HG03558 (cell line): ENCODE measurements around the gene SCGB1C2.
"Not testable (repeated sequence)": the region's sequence is repeated elsewhere in the genome, so short reads cannot be mapped to it uniquely, and the experiment has no call there.

Source experiments
- ATAC-seq: cut with Tn5 transposase; IDR thresholded peaks from one replicate; pipeline ENCODE4 v1.9.1; 2021; ENCODE audit warnings: moderate number of reproducible peaks; ENCODE audit not compliant: unreplicated experiment; ENCODE audit errors: extremely low read depth

Gene SCGB1C2

DNA sequence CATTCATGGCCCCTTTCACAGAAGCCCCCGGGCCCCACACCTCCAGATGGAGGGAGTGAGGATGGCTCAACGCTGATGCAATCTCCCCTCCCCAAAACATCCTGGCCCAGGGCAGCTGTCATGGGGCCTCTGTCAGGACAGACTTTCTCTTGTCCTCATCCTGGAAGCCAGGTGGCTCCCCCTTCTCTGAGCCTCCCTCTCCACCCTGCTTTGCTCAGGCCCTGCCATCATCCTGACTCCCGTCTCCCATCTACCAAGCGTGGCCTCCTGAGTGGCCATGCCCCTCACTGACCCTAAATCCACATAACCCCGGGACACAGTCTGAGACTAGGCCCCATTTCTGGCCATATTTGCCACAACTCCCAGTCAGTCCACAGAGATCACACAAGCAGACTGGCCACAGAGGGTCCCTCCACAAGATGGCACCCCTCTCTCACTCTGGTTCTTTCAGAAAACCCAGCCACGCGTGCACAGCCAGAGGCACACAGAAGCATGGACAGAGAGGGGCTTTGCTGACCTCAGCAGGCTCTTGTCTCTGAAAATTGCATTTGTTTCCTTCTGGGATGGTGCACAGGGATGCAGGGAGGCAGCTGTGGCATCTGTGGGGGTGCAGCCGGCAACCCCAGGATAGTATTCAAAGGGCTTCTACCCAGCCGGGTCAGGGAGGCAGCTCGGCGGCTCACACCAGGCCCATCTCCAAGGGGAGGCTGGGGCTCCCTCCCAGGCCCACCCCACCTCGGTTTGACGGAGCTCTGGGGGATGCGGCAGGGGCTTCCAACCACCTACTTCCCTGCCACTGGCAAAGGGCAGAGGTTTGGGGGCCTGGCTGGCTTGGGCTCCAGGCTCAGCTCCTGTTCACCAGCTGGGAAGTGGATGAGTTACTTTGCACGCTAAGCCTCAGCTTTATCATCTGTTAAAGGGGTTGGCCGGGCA, 27.2 kb downstream of the SCGB1C2 start:
- no peak for ATAC-seq

DNA sequence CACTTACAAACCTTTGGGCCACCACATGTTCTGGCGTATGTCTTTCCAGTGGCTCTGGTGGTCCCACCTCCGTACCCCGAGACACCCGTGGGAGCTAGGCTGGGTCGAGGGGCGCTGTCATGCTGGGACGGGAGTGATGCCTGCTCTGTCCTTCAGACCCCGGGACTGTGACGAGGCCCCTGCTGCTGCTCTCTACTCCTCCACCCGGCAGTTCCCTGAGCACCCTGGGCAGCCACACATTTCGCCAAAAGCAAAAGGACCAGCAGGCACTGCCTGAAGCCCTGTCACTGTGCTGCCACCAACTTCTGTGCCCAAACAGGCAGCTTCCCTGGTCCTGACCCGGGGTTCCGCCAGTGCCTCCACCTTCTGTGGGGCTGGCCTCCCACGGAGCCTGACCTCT, 28.6 kb downstream of the SCGB1C2 start:
- ATAC-seq: no peak

DNA sequence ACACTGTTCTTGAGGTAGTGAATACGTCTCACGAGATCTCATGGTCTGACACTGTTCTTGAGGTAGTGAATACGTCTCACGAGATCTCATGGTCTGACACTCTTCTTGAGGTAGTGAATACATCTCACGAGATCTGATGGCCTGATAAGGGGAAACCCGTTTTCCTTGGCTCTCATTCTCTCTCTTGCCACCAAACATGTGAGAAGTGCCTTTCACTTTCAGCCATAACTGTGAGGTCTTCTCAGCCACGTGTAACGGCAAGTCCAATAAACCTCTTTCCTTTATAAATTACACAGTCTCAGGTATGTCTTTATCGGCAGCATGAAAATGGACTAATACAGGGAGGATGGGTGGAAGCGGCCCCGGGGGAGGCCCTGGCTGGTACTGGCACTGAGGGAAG, 31.2 kb downstream of the SCGB1C2 start:
- not testable (repeated sequence) for ATAC-seq

DNA sequence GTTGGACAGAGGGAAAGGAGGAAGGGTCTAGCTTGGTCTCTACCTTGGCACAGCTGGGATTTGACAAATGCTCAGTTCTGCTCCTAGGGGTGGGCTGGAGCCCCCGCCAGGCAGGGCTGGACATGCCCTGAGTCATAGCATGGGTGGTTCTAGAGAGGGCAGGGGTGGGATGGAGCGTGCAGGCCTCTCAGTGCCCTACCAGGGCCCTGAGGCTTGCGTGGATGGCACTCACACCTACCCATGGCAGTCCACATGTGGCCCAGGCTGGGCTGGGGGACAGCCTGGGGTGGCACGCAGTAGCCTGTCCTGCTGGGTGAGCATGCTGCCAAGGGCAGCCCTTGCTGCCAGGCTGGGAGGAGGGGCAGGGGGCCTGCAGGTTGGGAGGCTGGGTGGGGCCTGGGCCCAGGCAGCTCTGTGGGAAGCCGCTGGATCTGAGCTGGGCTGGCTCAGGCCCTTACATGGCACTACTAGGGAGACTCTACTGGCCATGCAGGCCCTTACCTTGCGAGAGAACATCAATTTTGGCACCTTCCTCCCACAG, 32.8 kb downstream of the SCGB1C2 start:
- ATAC-seq: no peak

DNA sequence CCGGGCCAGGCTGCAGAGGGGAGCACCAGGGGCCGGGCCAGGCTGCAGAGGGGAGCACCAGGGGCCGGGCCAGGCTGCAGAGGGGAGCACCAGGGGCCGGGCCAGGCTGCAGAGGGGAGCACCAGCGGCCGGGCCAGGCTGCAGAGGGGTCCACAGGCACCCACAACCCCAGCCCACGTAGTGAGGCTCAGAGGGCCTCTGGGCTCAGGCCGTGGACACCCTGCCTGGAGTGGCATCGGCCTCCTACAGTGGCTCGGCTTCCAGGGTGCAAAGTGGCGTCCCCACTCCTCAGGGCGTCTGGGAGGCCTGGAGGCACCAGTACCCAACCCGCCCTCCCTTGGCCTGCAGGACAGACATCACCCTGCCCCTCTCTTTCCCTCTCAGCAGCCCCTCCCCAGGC, 34.5 kb downstream of the SCGB1C2 start:
- ATAC-seq: no peak

DNA sequence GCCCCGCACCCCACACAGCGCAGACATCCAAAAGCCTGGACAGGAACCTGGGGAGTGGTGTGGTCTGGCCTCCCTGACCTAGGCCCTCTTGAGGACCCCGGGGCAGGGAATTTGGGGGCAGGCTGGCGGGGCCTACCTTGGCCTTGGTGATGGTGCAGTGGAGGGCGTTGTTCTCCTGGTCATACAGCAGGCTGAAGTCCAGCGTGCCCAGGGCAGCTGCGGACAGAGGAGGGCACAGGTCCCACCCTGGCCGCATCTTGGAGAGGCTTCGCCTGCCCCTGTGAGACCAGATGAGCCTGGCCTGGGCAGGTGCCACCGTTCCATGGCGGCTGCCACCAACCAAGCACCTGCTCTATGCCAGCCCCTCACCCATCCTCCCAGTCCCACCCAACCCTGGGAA, 35.0 kb downstream of the SCGB1C2 start:
- ATAC-seq: no peak

DNA sequence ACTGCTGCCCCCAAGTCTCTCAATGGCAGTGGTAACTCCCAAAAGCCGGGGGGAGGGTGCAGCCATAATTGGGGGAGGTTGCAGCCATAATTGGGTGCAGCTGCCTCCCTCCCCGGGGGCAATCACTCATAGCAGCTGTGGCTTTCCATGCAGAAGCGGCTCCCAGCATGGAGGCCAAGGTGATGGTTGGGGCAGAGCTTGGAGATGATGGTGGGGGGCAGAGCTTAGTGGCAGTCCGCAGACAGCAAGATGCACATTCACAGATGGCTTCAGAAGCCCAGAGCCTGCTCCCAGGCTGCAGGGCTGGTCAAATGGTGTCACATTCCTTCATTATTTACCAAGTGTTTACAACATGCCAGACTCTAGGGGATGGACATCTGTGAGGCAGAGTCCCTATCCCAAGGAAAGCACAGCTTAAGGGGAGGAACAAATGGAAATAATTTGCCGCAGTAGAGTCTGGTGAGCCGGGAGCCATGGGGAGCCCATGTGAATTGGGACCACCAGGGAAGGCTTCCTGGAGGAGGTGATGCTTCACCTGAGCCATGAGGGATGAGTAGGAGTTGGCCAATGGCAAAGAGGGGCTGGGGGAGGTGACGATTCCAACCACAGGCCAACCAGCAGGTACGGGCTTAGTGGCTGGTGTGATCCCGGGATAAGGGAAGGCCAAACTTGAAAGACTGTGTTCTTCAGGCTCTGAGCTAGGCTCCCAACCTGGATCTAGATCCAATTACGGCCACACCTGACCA, 36.0 kb downstream of the SCGB1C2 start:
- ATAC-seq: no peak

- ATAC-seq: no peak
Observed at GRCh38 chr17:177155-177554, 39.8 kb downstream of the SCGB1C2 start.

DNA sequence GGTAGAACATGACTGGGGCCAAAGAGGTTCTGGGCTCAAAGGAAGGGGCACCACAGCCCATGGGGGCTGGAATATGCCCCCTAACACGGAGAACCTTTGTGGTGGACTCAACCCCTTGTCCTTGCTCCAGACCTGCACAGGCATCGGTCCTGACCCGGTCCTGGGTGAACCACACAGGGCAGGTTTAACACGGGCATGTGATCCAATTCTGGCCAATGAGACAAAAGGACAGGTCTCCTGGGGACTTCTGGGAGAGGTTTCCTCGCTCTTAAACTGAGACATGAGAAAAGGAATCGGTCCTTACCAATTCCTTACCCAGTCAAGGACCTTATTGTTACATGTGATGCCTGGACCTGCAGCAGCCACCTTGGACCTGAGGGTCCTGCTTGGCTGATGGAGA, 40.4 kb downstream of the SCGB1C2 start:
- ATAC-seq: no peak

GRCh38 chr17:178292-179065, 41.1 kb downstream of the SCGB1C2 start:
- ATAC-seq: no peak

DNA sequence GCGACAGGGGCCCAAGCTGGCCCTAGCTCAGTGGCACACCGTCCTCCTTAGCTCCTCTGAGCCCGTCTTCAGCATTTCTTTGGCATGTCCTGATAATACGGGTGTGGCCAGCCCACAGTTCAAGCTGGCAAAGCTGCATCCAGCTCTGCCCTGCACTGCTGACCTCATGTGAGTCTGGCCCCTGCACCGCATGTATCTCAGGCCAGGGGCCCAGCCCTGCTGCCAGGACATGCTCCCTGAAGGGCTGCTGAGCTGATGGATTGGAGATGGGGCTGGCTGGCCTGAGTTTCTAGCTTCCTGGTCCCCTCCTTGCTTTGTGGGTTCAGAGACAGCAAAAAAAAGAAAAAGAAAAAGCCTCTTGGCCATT, 41.7 kb downstream of the SCGB1C2 start:
- ATAC-seq: no peak

DNA sequence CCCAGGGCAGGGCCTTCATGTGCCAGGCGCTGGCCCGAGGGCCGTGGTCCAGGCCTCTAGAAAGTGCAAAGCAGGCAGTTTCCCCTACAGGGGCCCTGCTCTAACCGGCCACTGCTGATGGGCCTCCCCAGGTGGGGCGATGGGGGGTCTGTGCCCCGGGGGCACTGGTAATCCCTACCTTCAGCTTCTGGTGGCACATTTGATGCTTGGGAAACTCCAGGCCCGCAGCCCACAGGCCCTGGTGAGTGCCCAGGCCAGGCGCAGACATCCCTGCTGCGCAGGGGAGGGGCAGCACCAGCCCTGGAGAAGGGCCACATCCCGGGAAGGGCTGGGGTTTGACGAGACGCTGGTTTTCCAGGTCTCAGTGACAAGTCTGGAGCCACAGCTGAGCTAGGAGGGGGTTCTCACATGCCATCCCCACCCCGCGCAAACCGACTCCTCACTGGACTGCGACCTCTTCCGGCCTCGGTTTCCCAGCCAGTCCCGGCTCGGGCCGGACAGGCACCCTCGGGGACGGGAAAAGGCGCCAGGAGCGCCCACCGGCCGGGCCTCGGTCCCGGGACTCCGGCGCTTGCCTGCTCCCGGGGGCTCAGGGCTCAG, 42.5 kb downstream of the SCGB1C2 start:
- no peak for ATAC-seq

DNA sequence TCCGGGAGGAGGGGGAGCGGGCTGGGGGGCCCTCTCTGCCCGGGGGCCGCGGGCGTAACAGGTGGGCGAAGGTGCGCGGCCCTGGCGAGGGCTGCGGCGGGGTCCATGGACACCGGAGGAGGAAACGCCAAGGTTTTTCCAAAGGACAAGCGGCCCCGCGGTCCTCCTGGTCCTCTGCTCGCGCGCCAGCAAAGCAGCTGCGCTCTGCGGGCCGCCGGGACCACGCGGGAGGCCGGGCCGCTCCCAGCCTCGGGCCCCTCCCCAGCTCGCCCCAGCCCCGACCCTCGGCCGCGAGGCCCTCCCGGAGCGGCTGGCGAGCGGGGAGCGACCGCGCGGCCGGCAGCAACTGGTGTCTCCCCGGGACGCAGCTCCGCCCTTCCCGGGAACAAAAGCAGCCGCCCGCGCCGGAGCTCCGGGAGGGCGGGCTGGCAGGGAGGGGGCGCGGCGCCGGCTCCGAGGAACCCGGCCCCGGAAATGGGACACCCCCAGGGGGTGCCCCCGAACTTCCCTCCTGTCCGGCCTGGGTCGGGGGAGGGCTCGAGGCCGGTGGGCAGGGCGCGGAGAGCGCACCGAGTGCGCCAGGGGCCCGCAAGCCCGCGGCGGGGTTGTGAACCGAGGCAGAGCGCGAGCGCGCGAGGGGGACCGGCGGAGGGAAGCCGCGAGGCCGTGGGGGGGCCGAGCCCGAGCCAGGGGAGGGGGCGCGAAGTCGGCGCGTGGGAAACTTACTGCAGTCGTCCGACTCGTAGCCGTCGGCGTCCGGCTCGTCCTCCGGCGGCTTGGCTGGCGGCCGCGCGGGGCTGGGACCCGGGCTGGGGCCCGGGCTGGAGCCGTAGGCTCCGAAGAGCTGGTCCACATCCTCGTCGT, 43.2 kb downstream of the SCGB1C2 start:
- no peak for ATAC-seq

DNA sequence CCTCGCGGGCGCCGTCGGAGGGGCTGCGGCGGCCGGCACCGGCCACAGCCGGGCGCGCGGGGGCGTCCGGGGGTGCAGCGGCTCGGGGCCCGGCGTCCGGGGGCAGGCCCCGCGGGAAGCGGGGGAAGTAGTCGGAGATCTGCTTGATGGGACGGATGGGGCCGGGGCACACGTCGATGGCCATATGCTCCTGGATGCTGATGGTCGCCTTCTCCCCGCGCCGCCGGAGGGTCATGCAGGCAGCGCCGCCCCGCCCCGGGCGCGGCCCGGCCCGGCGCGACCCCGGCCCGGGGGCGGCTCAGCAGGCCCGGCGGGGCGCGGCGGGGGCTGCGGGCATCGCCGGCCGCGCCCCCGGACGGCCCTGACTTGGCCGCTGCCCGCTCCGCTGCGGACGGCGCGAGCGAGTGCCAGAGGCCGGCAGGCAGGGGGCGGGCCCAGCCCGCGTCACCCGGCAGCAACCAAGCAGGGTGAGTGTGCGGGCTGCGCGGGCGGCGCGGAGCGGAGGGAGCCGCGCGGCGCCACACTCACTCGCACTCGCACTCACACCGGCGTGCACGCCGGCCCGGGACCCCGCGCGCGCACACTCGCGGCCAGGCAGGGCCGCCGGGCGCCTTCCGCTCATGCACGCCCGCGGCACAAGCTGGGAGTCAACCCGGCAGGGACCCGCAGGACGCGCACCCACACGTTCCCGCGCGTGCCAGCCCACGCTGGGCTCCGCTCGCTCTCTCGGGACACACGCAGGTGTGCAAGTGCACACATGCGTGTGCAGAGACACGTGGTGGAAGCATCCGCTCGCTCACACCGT, 44.1 kb downstream of the SCGB1C2 start, which contains the start of gene DOC2B:
Gene DOC2B, minus strand, starts transcription at position 406 of the 805 bp plus-strand sequence. Its CDS starts 171 bp downstream, at position 235.
- ATAC-seq: no peak

DNA sequence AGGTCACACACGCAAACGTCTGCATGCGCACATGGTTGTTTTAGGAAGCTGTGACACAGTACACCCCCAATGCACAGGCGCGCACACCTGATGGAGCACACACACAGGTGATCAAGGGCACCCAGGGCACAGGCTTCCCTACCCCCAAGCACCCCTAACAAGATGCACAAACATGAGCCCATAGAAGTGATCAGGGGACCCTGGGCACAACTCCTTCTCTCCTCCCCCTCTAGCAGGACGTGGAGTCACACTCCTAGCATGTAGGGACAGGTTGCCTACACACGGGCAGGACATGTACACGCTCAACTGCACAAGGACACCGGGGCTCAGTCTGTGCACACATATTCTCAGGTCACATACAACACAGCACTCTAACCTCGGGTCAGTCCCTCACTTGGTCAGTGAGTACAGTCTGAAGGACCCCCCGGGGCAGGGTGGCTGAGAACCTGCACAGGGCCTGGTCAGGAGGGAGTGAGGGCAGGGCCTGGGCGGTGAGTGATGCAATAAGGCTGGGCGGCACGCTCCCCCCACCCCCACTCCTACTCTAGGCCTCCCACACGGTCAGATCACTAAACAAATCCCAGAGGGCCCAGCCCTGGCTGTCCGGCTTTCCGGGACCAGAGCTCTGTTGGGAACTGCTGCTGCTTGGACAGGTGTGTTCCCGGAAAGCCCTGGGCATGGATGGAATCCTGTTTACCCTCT, 44.8 kb downstream of the SCGB1C2 start:
- no peak for ATAC-seq

- ATAC-seq: no peak
Observed at GRCh38 chr17:183021-183420, 45.7 kb downstream of the SCGB1C2 start.

DNA sequence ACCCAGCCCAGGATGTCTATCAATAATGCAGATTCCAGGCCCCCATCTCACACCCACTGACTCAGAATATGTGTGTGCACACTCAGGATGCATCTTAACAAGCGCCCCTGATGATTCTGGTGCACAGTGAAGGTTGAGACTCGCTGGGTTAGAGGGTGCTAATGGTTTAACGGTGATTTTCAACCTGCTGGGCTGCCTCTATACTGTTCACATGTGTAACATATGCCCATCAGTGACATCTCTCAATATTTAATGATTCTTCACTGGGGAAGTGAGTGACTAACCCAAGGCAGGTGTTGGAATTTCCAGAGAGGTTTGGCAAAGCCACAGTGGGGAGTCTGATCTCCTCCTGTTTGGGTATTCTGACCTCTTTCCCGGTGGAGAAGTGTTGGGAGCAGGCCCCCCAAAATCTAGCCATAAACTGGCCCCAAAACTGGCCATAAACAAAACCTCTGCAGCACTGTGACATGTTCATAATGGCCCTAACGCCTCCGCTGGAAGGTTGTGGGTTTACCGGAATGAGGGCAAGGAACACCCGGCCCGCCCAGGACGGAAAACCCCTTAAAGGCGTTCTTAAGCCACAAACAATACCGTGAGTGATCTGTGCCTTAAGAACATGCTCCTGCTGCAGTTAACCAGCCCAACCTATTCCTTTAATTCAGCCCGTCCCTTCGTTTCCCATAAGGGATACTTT, 48.2 kb downstream of the SCGB1C2 start:
- no peak for ATAC-seq
